GM18867 (cell line): ENCODE results near the gene RIPPLY2.
"Not testable (repeated sequence)": the region's sequence is repeated elsewhere in the genome, so short reads cannot be mapped to it uniquely, and the experiment has no call there.

Experiments used
- ATAC-seq: cut with Tn5 transposase; IDR thresholded peaks from one replicate; pipeline ENCODE4 v1.9.1; 2021; ENCODE audit warnings: mild to moderate bottlenecking, moderate library complexity; ENCODE audit not compliant: unreplicated experiment

The RIPPLY2 gene

GRCh38 chr6:83893024-83893423 lies 39.9 kb downstream of the RIPPLY2 start:
- ATAC-seq, result no peak

- not testable (repeated sequence) for ATAC-seq
Measured at GRCh38 chr6:83897094-83897493, 43.9 kb downstream of the RIPPLY2 start.

GRCh38 chr6:83901624-83902023 lies 48.5 kb downstream of the RIPPLY2 start:
- no peak for ATAC-seq

DNA sequence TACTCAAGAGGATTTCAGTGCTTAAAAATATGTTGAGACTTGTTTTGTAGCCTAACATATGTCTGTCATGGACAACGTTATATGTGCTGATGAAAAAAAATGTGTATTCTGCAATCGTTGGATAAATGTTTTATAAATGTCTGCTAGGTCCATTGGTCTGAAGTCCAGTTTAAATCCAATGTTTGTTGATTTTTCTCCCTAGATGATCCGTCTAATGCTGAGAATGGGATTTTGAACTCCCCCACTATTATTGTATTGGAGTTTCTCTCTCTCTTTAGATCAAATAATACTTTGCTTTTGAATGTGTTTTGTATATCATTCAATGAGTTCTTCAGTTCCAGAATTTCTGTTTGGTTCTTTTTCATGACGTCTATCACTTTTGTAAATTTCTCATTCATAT lies 51.2 kb downstream of the RIPPLY2 start:
- no peak for ATAC-seq

DNA sequence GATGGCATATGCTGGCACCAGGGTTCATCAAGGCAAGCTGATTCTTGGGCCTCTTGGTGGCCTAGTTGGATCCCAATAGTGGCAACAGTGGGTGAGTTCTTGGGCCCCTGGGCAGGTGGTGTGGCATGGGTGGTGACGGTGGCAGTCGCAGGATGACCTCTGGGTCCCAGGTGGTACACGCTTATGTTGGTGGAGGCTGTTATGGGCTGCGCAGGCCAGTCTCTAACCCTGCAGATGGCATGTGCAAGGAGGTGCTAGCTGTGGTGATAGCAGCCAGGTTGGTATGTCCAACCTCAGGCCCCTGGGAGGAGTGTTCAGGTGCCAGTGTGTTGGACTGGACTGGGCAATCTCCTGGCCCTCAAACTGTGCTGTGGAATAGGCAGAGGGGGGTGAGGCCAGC lies 52.5 kb downstream of the RIPPLY2 start:
- ATAC-seq, result no peak
